GM23338 (cell line): Measurements from ENCODE around the gene LAPTM5. TPM values are rescaled to one million over a fixed set of nuclear protein-coding genes. Genes with fewer than 3 reads are reported as not detected.

Source experiments
- ATAC-seq: fragments of 200-7000 bp; cut with Tn5 transposase; 3 replicates; pipeline ENCODE4 v1.9.1; 2020
- DNase-seq: peaks from one replicate; pipeline ENCODE4 v3.0.0-alpha.2; 2015; ENCODE audit warnings: low spot score
- H2AFZ ChIP-seq: fragments of 200-600 bp; sonication (generic); 2 replicates; pipeline ENCODE4 v1.8.0; 2016; ENCODE audit warnings: antibody characterized with exemption, mild to moderate bottlenecking, moderate library complexity
- H3F3A ChIP-seq: fragments of 200-600 bp; sonication (generic); replicated peaks from 2 replicates; pipeline ENCODE4 v1.8.0; 2017; ENCODE audit warnings: antibody characterized with exemption, mixed run types, low read depth
- H3K27ac ChIP-seq: fragments of 200-600 bp; sonication (generic); 2 replicates; pipeline ENCODE4 v1.6.1; 2016; ENCODE audit warnings: low read depth
- H3K27me3 ChIP-seq: fragments of 200-600 bp; sonication (generic); 2 replicates; pipeline ENCODE4 v1.8.0; 2016; ENCODE audit warnings: mild to moderate bottlenecking, mixed run types, moderate library complexity; ENCODE audit not compliant: insufficient read depth
- H3K36me3 ChIP-seq: fragments of 200-600 bp; sonication (generic); 2 replicates; pipeline ENCODE4 v1.8.0; 2016; ENCODE audit warnings: mild to moderate bottlenecking; ENCODE audit not compliant: insufficient read depth
- H3K4me1 ChIP-seq: fragments of 200-600 bp; sonication (generic); 2 replicates; pipeline ENCODE4 v1.8.0; 2016; ENCODE audit warnings: mild to moderate bottlenecking, moderate library complexity; ENCODE audit not compliant: insufficient read depth
- H3K4me2 ChIP-seq: fragments of 200-600 bp; sonication (generic); 2 replicates; pipeline ENCODE4 v1.7.1; 2017; ENCODE audit warnings: mixed run types
- H3K4me3 ChIP-seq: fragments of 200-600 bp; sonication (generic); 2 replicates; pipeline ENCODE4 v1.6.1; 2016; ENCODE audit warnings: mixed run types
- H3K79me2 ChIP-seq: fragments of 200-600 bp; sonication (generic); replicated peaks from 2 replicates; pipeline ENCODE4 v1.8.0; 2017; ENCODE audit warnings: mild to moderate bottlenecking; ENCODE audit not compliant: insufficient read depth
- H3K9me2 ChIP-seq: fragments of 200-600 bp; sonication (generic); 2 replicates; pipeline ENCODE4 v1.8.0; 2017; ENCODE audit not compliant: insufficient read depth
- H4K20me1 ChIP-seq: fragments of 200-600 bp; sonication (generic); replicated peaks from 2 replicates; pipeline ENCODE4 v1.8.0; 2017; ENCODE audit warnings: mild to moderate bottlenecking; ENCODE audit not compliant: insufficient read depth
- H3K27ac Mint-ChIP-seq: 2 replicates; pipeline ENCODE4 v1.8.0; 2020; ENCODE audit warnings: inconsistent platforms, mild to moderate bottlenecking, moderate library complexity, mixed read lengths
- H3K27me3 Mint-ChIP-seq: 3 replicates; pipeline ENCODE4 v1.8.0; 2022; ENCODE audit warnings: low read depth, mild to moderate bottlenecking, moderate library complexity, mixed read lengths, inconsistent platforms; ENCODE audit not compliant: insufficient read depth, poor library complexity
- H3K36me3 Mint-ChIP-seq: 3 replicates; pipeline ENCODE4 v1.8.0; 2021; ENCODE audit warnings: low read depth, mild to moderate bottlenecking, inconsistent platforms, moderate library complexity, mixed read lengths
- H3K4me1 Mint-ChIP-seq: 3 replicates; pipeline ENCODE4 v1.8.0; 2020; ENCODE audit warnings: mild to moderate bottlenecking, inconsistent platforms, mixed read lengths
- H3K4me3 Mint-ChIP-seq: 3 replicates; pipeline ENCODE4 v1.8.0; 2021; ENCODE audit warnings: moderate library complexity, mild to moderate bottlenecking, inconsistent platforms, mixed read lengths
- H3K9me3 Mint-ChIP-seq: 3 replicates; pipeline ENCODE4 v1.8.0; 2020; ENCODE audit warnings: moderate library complexity, mild to moderate bottlenecking, inconsistent platforms, mixed read lengths
- CTCF ChIP-seq, 2 experiments: fragments of 200-600 bp in 1 of 2; sonication (generic) in 1 of 2; conservative IDR thresholded peaks; 2 replicates each; pipeline versions ENCODE4 v1.5.1 to v1.6.1; 2016 to 2017; ENCODE audit warnings: antibody characterized with exemption in 2 of 2, low read depth in 2 of 2, mild to moderate bottlenecking in 2 of 2, moderate library complexity in 1 of 2
- NANOG ChIP-seq: IDR thresholded peaks from 2 replicates; pipeline ENCODE4 v1.6.1; 2016; ENCODE audit warnings: antibody characterized with exemption, borderline replicate concordance
- POLR2AphosphoS5 ChIP-seq: IDR thresholded peaks from 2 replicates; pipeline ENCODE4 v1.6.1; 2016; ENCODE audit warnings: antibody characterized with exemption, low read depth
- REST ChIP-seq: IDR thresholded peaks from one replicate; pipeline ENCODE4 v1.6.1; 2018; ENCODE audit warnings: antibody characterized with exemption; ENCODE audit not compliant: unreplicated experiment
- ZNF462 ChIP-seq: fragments of 250-450 bp; sonication (Bioruptor Pico); IDR thresholded peaks from 2 replicates; pipeline ENCODE4 v1.5.0; 2020; ENCODE audit warnings: mild to moderate bottlenecking, moderate library complexity
- polyA plus RNA-seq: library from polyadenylated mRNA; unstranded; fragments of >200 nt; fragmentation: Nextera tagmentation; extraction: Ambion mirVana; gene quantifications from 2 replicates; pipeline ENCODE4 v1.2.1, GENCODE V29; 2016
- total RNA-seq: library from RNA; depleted of rRNA; stranded (reverse); fragments of >200 nt; shearing (Covaris generic); gene quantifications from 2 replicates; pipeline ENCODE4 v1.2.3, GENCODE V29; 2014

Gene LAPTM5
- total and polyA plus RNA-seq, 2 experiments from 2014 or later, result 0.21 TPM; not detected in 1

- no peak overlapping the region for H3K4me3 ChIP-seq
- peaks cover 3% of the 10 kb centered on the region; the same call in 1 of the 2 replicates for H3K9me2 ChIP-seq
- no peak overlapping the region for H3K4me2 ChIP-seq
- no peak overlapping the region for H3K27ac Mint-ChIP-seq
- no peaks in the 10 kb centered on the region for H3K4me1 ChIP-seq
- H3K9me3 Mint-ChIP-seq, result peaks cover 33% of the 10 kb centered on the region
- no peaks in the 10 kb centered on the region for H3K36me3 ChIP-seq
- peaks cover 15% of the 10 kb centered on the region for H3K36me3 Mint-ChIP-seq
- no peak overlapping the region for H3K27ac ChIP-seq
- peaks cover 15% of the 10 kb centered on the region for H3K27me3 Mint-ChIP-seq
- peak; percentile 51 for DNase-seq
- no peaks in the 10 kb centered on the region for H3K27me3 ChIP-seq
- TF ChIP-seq REST (no peak), POLR2AphosphoS5 (no peak), CTCF (conservative IDR thresholded peaks at IDR 0.05; ENCODE audit: low read depth in 2 of 2) (peak; percentile 61 to 72), NANOG (no peak), ZNF462 (no peak)
- no peaks in the 10 kb centered on the region for H3K79me2 ChIP-seq
- H3F3A ChIP-seq, result no peaks in the 10 kb centered on the region
- H4K20me1 ChIP-seq, result no peaks in the 10 kb centered on the region
- no peak overlapping the region for H2AFZ ChIP-seq
- ATAC-seq, result no peak
- no peak overlapping the region for H3K4me3 Mint-ChIP-seq
- no peaks in the 10 kb centered on the region; the same call in 2 of the 3 replicates for H3K4me1 Mint-ChIP-seq
Observed at GRCh38 chr1:30715216-30715615, 42.4 kb downstream of the LAPTM5 start.
